Activated CD4-positive, alpha-beta T cell treated with anti-CD3 and anti-CD28 coated beads, Interleukin-2, amount 50 U/mL, for 24 hours (primary cell): Measurements from ENCODE around the gene TTC28.

Experiments
- DNase-seq, 2 donors: peaks; one replicate each; pipeline ENCODE4 v3.0.0-alpha.2; 2020; ENCODE audit warnings: low read depth in 1 of 2, low spot score in 1 of 2

The TTC28 gene

GRCh38 chr22:28411125-28411524 is 268.5 kb downstream of the TTC28 start:
- DNase-seq: no peak

- DNase-seq: no peak
Measured at GRCh38 chr22:28410050-28410816, 269.4 kb downstream of the TTC28 start.

- DNase-seq: no peak
Measured at GRCh38 chr22:28408709-28409108, 270.9 kb downstream of the TTC28 start.

GRCh38 chr22:28407645-28408044 is 272.0 kb downstream of the TTC28 start:
- DNase-seq: no peak

- DNase-seq: no peak
Measured at GRCh38 chr22:28406246-28406645, 273.4 kb downstream of the TTC28 start.

GRCh38 chr22:28405588-28405987 is 274.1 kb downstream of the TTC28 start:
- DNase-seq: no peak

- no peak for DNase-seq
Measured at GRCh38 chr22:28402539-28402938, 277.1 kb downstream of the TTC28 start.

- no peak for DNase-seq
Measured at GRCh38 chr22:28402060-28402459, 277.6 kb downstream of the TTC28 start.

GRCh38 chr22:28398981-28399380 is 280.7 kb downstream of the TTC28 start:
- no peak for DNase-seq

- DNase-seq: no peak
Measured at GRCh38 chr22:28398355-28398754, 281.3 kb downstream of the TTC28 start.

GRCh38 chr22:28397306-28397705 is 282.3 kb downstream of the TTC28 start:
- no peak for DNase-seq

- DNase-seq: no peak
Measured at GRCh38 chr22:28395920-28396753, 283.5 kb downstream of the TTC28 start.

GRCh38 chr22:28395520-28395919 is 284.1 kb downstream of the TTC28 start:
- DNase-seq: no peak

- no peak for DNase-seq
Measured at GRCh38 chr22:28394513-28395110, 285.0 kb downstream of the TTC28 start.

- DNase-seq: no peak
Measured at GRCh38 chr22:28381429-28382167, 298.0 kb downstream of the TTC28 start.

- DNase-seq: no peak
Measured at GRCh38 chr22:28379951-28380350, 299.7 kb downstream of the TTC28 start.

- DNase-seq: no peak
Measured at GRCh38 chr22:28379075-28379779, 300.4 kb downstream of the TTC28 start.

- no peak for DNase-seq
Measured at GRCh38 chr22:28375761-28376534, 303.7 kb downstream of the TTC28 start.

GRCh38 chr22:28373831-28374230 is 305.8 kb downstream of the TTC28 start:
- no peak for DNase-seq

GRCh38 chr22:28369854-28370253 is 309.8 kb downstream of the TTC28 start:
- DNase-seq: no peak
